Muscle layer of duodenum (tissue), 2 donors: ENCODE results near the gene KCND3.

Source experiments
- H3K27ac ChIP-seq: one replicate; pipeline ENCODE4 v1.7.0; 2013; ENCODE audit warnings: mild to moderate bottlenecking, low read length
- H3K27me3 ChIP-seq: one replicate; pipeline ENCODE4 v1.7.0; 2013; ENCODE audit warnings: low read depth, mild to moderate bottlenecking, control low read depth, low read length
- H3K36me3 ChIP-seq, 2 donors: one replicate each; pipeline ENCODE4 v1.7.0; 2013; ENCODE audit warnings: low read length in 2 of 2, control low read depth in 1 of 2, mild to moderate bottlenecking in 1 of 2; ENCODE audit not compliant: insufficient read depth in 2 of 2, control insufficient read depth in 1 of 2
- H3K4me1 ChIP-seq, 2 donors: one replicate each; pipeline ENCODE4 v1.7.0; 2013; ENCODE audit warnings: low read length in 2 of 2, mild to moderate bottlenecking in 2 of 2, control low read depth in 1 of 2, moderate library complexity in 1 of 2; ENCODE audit not compliant: insufficient read depth in 2 of 2, control insufficient read depth in 1 of 2
- H3K4me3 ChIP-seq, 2 donors: one replicate each; pipeline ENCODE4 v1.7.0; 2013; ENCODE audit warnings: low read length in 2 of 2, low read depth in 1 of 2, mild to moderate bottlenecking in 1 of 2
- H3K9me3 ChIP-seq, 2 donors: one replicate each; pipeline ENCODE4 v1.7.0; 2013; ENCODE audit warnings: low read length in 2 of 2, control low read depth in 1 of 2, mild to moderate bottlenecking in 1 of 2; ENCODE audit not compliant: control insufficient read depth in 1 of 2
- donor health status: healthy.

KCND3 gene

DNA sequence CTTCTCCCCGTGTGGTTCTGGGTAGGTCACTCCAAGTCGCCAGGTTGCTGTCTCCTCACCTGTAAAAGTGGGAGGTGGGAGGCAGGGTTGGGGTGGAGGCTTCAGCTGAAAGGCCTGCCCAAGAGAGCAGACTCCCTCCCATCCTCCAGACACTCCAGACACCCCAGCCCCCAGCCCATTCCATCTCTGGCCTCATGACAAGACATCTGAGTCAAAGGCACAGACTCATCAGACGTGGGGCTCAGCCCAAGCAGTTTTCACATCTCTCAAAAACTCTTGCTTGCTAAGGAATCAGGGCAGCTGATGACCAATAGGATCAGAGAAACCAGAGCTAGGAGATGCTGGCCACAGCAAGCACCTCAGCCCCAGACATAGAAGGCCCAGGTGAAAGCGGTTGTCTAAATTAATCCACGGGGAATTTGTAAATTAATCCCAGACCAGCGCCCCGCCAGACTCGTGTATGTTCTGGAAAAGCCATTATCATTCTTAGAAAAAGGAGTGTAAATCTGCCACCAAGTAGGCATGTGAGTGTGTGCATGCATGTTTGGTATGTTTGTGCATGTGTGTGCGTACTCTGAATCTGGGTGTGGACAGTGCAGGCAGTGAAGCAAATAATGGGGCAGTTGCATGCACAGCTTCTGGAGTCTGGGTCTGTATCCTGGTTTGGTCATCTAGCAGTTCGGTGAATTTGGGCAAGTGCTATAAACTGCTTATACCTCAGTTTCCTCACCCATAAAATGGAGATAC is 55.2 kb downstream of the KCND3 start:
- H3K4me3 ChIP-seq, result no peak overlapping the region
- H3K4me1 ChIP-seq, result no peaks in the 10 kb centered on the region
- H3K27ac ChIP-seq, result no peak overlapping the region
- H3K9me3 ChIP-seq, result no peaks in the 10 kb centered on the region
- no peaks in the 10 kb centered on the region for H3K27me3 ChIP-seq
- no peaks in the 10 kb centered on the region for H3K36me3 ChIP-seq

DNA sequence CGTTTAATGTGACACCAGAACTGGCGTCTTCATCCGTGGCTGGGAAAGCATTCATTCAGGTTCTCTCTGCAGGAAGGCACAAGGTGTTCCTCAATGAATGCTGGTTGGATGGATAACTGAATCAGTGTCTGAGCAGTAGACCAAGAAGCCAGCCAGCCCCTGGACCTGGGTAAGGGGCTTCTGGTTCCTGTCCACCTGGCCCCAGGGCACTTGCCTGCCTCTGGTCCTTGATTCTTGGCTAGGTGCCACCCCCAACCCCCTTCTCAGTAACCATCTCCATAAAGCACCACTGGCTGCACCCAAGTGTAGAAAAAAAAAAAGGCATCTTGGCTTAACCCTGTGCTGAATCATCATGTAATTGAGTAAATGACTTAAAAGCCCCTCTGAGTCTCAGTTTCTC is 59.1 kb downstream of the KCND3 start:
- Histone ChIP-seq H3K27ac (no peak overlapping the region), H3K4me1 (no peaks in the 10 kb centered on the region), H3K36me3 (no peaks in the 10 kb centered on the region), H3K4me3 (no peak overlapping the region), H3K27me3 (no peaks in the 10 kb centered on the region), H3K9me3 (no peaks in the 10 kb centered on the region)

DNA sequence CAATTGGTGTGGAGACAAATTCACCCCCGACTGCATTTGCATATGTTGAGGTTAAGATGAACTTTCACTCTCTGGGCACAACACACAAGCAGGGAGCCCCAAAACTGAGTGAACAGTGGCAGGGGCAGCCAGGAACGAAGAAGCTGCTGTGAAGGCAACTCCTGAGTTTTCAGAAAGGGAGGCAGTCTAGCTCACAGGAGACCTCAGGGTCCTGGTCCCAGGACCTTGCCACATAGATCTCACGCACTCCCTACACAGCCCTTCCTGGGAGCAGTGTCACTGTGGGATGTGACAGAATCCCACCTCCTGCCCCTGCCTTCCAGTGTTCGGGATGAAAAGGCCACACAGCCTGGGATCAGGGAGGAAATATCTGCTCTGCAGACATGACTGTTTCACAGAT is 60.9 kb downstream of the KCND3 start:
- H3K27ac ChIP-seq, result no peak overlapping the region
- no peaks in the 10 kb centered on the region for H3K36me3 ChIP-seq
- H3K4me1 ChIP-seq, result no peaks in the 10 kb centered on the region
- H3K9me3 ChIP-seq, result no peaks in the 10 kb centered on the region
- H3K27me3 ChIP-seq, result no peaks in the 10 kb centered on the region
- H3K4me3 ChIP-seq, result no peak overlapping the region

DNA sequence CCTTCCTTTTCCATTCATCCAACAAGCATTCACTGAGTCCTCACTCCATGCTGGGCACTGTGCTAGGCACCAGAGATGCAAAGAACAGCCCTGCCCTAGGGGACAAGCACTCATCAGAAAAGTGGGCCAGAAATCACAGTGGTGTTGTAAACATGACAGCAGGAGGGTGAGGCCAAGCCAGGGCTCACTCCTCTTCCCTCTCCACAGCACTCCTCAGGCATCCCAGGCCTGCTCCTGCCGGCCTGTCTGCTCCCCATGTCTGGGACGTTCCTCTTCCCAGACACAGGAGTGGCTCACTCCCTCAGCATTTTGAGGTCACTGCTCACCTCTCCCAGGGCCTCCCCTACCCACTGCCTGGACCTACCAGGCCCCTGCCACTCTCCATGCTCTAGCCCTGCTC is 61.8 kb downstream of the KCND3 start:
- Histone ChIP-seq H3K9me3 (no peaks in the 10 kb centered on the region), H3K27ac (no peak overlapping the region), H3K36me3 (no peaks in the 10 kb centered on the region), H3K4me3 (no peak overlapping the region), H3K4me1 (no peaks in the 10 kb centered on the region), H3K27me3 (no peaks in the 10 kb centered on the region)

DNA sequence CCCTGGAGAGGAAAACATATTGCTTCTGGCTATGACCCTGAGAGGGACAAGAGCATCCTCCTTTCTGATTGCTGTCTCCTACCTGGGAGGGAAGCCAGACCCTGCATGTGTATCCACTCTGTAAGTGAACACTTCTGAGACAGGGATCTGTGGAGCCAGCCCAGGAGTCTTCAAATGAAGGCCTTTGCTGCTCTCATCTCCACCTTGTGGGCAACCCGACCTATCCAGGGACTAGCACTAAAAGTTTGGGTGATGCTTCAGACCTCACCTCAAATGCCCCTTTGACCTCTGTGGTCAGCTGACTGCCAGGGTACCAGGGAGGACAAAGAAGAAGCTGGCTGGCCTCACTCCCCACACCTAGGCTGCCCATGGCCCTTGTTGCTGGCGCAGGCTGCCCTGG is 64.7 kb downstream of the KCND3 start:
- Histone ChIP-seq H3K9me3 (no peaks in the 10 kb centered on the region), H3K4me1 (peaks cover 0 to 12% of the 10 kb centered on the region in 2 donors), H3K36me3 (no peaks in the 10 kb centered on the region), H3K27ac (no peak overlapping the region), H3K4me3 (no peak overlapping the region), H3K27me3 (no peaks in the 10 kb centered on the region)

DNA sequence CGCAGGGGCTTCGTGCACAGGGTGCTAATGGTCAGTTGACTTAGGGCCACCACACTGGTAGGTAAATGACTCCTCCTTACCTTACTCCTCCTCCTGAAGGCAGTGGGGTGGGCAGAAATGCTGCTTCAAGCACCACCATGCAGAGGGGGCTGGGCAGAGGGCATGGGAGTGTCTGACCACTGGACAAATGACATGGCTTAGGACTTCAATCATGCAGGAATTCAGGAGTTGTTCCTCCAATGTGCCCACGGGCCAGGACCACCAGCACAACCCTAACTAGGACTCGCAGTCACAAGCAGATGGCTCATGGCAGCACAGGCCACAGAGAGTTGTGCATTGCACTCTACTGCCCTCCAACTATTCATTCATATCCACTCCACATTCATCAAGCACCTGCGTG is 65.7 kb downstream of the KCND3 start:
- H3K4me1 ChIP-seq, result peaks cover 0 to 13% of the 10 kb centered on the region in 2 donors
- H3K27me3 ChIP-seq, result no peaks in the 10 kb centered on the region
- no peaks in the 10 kb centered on the region for H3K36me3 ChIP-seq
- H3K9me3 ChIP-seq, result no peaks in the 10 kb centered on the region
- no peak overlapping the region for H3K27ac ChIP-seq
- H3K4me3 ChIP-seq, result no peak overlapping the region

DNA sequence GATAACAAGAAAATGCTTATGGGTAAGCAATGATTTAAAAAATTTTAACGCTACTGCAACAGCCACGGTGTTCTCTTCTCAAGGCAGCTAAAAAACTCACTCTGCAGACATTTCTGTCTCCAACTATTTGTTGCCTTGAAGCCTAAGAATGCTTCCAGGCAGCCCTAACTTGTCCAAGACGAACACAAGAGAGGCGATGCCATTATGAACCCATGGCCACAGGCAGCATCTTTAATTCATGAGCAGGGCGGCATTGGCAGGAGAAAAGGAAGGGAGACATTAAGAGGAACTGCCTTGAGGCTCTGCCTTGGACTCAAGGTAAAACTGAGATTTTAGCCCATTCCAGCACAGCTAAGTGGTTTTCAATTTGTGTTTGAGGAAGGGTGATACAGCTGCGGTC is 67.5 kb downstream of the KCND3 start:
- Histone ChIP-seq H3K4me3 (no peak overlapping the region), H3K9me3 (no peaks in the 10 kb centered on the region), H3K36me3 (no peaks in the 10 kb centered on the region), H3K27me3 (no peaks in the 10 kb centered on the region), H3K4me1 (peaks cover 0 to 13% of the 10 kb centered on the region in 2 donors), H3K27ac (no peak overlapping the region)

DNA sequence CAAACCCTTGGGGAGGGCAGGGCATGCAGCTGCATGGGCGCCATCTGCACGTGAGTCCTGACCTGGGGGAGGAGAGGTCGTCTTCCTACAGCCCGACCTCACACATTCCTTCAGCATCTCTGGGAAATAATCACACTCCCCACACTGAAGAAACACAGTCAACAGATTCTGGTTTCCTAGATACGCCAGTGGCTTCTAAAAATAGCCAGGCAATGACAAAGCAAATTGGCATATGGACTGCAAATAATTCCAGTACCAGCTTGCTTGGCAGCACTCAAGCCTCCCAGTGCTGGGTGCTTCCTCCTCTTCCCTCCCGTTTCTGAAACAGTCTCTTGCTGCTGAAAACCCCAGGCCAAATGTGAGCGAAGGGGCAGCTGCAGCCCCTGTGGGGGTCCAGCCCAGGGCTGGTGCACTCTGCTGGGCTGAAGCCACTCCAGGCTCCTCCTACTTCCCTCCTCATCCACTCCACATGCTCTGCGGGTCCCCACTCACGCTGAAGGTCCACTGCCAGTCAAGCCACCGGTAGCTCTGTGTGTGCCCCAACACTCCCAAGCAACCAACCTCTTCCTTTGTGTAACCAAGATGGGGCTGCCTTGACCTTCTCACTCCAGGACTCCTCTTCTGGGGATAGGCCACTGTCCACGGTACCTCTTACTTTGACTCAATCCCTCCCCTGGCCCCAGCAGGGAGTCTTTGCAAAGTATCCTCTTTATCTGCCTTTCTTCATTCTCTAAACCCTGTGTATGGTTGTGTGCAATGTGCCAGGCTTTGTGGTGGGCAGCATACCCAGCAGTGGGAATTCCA is 69.0 kb downstream of the KCND3 start:
- Histone ChIP-seq H3K27me3 (no peaks in the 10 kb centered on the region), H3K27ac (no peak overlapping the region)

DNA sequence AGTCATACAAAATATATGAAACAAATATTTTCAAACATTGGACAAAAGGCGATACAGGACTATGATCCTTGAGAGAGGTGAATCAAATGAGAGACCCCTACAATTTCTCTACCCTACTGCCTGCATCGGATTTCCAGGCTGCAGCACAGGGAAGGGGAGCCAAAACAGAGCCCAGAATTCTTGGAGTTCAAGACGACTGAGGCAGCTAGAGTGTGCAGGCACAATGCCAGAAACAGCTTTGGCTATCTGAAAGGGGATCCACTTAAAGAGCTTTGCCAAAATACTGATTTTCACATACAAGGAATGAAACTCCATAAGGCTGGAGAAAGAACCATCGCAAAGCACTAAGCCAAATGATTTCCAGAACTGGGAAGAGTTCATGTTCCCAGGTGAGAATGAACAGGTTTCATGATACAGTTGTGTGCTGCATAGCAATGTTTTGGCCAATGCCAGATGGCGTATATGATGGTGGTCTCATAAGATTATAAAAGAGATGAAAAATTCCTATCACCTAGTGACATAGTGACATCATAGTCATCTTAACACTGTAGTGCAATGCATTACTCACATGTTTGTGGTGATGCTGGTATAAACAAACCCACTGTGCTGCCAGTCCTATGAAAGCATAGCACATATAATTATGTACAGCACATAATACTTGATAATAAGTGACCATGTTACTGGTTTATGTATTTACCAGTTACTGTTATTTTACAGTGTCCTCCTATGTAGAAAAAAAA is 77.5 kb downstream of the KCND3 start:
- Histone ChIP-seq H3K4me3 (no peak overlapping the region), H3K9me3 (no peaks in the 10 kb centered on the region), H3K27me3 (no peaks in the 10 kb centered on the region), H3K27ac (no peak overlapping the region), H3K36me3 (no peaks in the 10 kb centered on the region), H3K4me1 (no peaks in the 10 kb centered on the region)

More for the DNA sequence above, 69.0 kb downstream of the KCND3 start:
- Histone ChIP-seq H3K9me3 (no peaks in the 10 kb centered on the region), H3K36me3 (no peaks in the 10 kb centered on the region), H3K4me1 (peaks cover 0 to 13% of the 10 kb centered on the region in 2 donors), H3K4me3 (no peak overlapping the region)

DNA sequence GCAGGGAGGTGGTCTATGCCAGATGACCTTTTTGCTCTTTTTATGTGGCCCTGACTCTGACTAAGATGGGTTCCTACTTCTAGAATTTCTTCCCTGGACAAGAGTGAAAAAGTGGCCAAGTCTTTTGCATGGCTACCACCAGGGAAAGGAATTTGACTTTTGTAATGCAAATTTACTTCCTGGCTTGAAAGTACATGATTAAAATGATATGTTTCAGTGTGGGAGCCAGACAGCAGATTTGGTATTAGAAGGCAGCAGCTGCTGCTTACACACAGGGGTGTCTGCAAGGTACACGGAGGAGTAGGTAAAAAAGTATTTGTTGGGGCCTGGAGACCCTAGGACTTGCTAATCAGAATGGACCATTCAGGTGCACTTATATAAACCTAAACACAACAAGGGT is 78.4 kb downstream of the KCND3 start:
- Histone ChIP-seq H3K4me3 (no peak overlapping the region), H3K36me3 (no peaks in the 10 kb centered on the region), H3K9me3 (no peaks in the 10 kb centered on the region)

DNA sequence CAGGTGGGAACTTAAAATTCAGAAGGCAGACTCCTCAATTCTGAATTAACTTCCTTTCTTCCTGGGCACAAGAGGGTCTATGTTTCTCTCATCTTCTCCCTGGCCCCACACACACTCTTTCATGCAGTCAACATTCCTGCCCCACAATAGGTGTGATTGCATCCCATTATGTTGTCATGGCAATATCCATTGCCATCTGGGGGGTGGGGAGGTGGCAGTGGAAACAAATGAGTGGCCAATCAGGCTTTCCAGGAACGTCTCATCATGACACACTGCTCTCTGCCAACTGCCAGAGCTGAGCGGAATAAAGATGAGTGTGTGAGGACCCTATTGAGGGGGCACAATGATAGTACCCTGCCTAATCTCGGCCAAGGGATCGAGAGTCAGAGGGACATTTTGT is 80.4 kb downstream of the KCND3 start:
- Histone ChIP-seq H3K36me3 (no peaks in the 10 kb centered on the region), H3K4me1 (no peaks in the 10 kb centered on the region), H3K9me3 (no peaks in the 10 kb centered on the region), H3K27me3 (no peaks in the 10 kb centered on the region), H3K27ac (no peak overlapping the region), H3K4me3 (no peak overlapping the region)

More for the DNA sequence above, 78.4 kb downstream of the KCND3 start:
- H3K27me3 ChIP-seq, result no peaks in the 10 kb centered on the region
- no peaks in the 10 kb centered on the region for H3K4me1 ChIP-seq
- no peak overlapping the region for H3K27ac ChIP-seq
